RWPE2 (cell line): ENCODE measurements around the gene CISD2.

Source experiments
- ATAC-seq: fragments of 200-7000 bp; cut with Tn5 transposase; 3 replicates; pipeline ENCODE4 v1.9.1; 2021; ENCODE audit warnings: low read depth
- DNase-seq: peaks from one replicate; pipeline ENCODE4 v3.0.0-alpha.2; 2020; ENCODE audit warnings: low spot score
- H3K27ac ChIP-seq: fragments of 450-650 bp; 2 replicates; pipeline ENCODE4 v1.5.1; 2017; ENCODE audit warnings: mild to moderate bottlenecking; ENCODE audit not compliant: poor library complexity, severe bottlenecking
- H3K27me3 ChIP-seq: fragments of 250-450 bp; sonication (Bioruptor Pico); 2 replicates; pipeline ENCODE4 v1.5.1; 2021; ENCODE audit warnings: mild to moderate bottlenecking, moderate library complexity; ENCODE audit not compliant: insufficient read depth, poor library complexity, severe bottlenecking
- H3K36me3 ChIP-seq: fragments of 250-450 bp; sonication (Bioruptor Pico); 2 replicates; pipeline ENCODE4 v1.5.1; 2020; ENCODE audit warnings: low read depth, mild to moderate bottlenecking, moderate library complexity
- H3K4me1 ChIP-seq: fragments of 250-450 bp; sonication (Bioruptor Pico); 2 replicates; pipeline ENCODE4 v1.5.1; 2021; ENCODE audit warnings: mild to moderate bottlenecking, moderate library complexity; ENCODE audit not compliant: insufficient read depth, poor library complexity, severe bottlenecking
- H3K4me3 ChIP-seq: fragments of 250-450 bp; sonication (Bioruptor Pico); 2 replicates; pipeline ENCODE4 v1.5.1; 2021; ENCODE audit warnings: mild to moderate bottlenecking, moderate library complexity; ENCODE audit not compliant: severe bottlenecking
- H3K9me3 ChIP-seq: fragments of 250-450 bp; sonication (Bioruptor Pico); 2 replicates; pipeline ENCODE4 v1.5.1; 2021; ENCODE audit warnings: mild to moderate bottlenecking, moderate library complexity; ENCODE audit not compliant: severe bottlenecking
- CTCF ChIP-seq: fragments of 450-650 bp; IDR thresholded peaks from one replicate; pipeline ENCODE4 v1.5.1; 2017; ENCODE audit warnings: mild to moderate bottlenecking, moderate library complexity; ENCODE audit not compliant: poor library complexity, severe bottlenecking

The CISD2 gene

GRCh38 chr4:102824398-102824797, 44.4 kb upstream of the CISD2 start:
- ATAC-seq: no peak
- no peaks in the 10 kb centered on the region for H3K9me3 ChIP-seq
- TF ChIP-seq CTCF: no peak

GRCh38 chr4:102825261-102826091, 43.3 kb upstream of the CISD2 start:
- ATAC-seq (0 out of 3 replicates have a peak, but pooled peaks have one; percentile 0), DNase-seq (no peak)
- TF ChIP-seq CTCF: no peak
- H3K27ac ChIP-seq: peak overlapping the region; percentile 91
- H3K9me3 ChIP-seq: no peaks in the 10 kb centered on the region
- H3K27me3 ChIP-seq: no peaks in the 10 kb centered on the region
- H3K36me3 ChIP-seq: peaks cover 59% of the 10 kb centered on the region
- H3K4me3 ChIP-seq: peak overlapping the region; percentile 93
- peaks cover 49% of the 10 kb centered on the region for H3K4me1 ChIP-seq

More at GRCh38 chr4:102824398-102824797, 44.4 kb upstream of the CISD2 start:
- no peak for DNase-seq
- H3K36me3 ChIP-seq: peaks cover 70% of the 10 kb centered on the region
- H3K27ac ChIP-seq: peak overlapping the region; percentile 91
- peaks cover 59% of the 10 kb centered on the region for H3K4me1 ChIP-seq
- peak overlapping the region; percentile 93 for H3K4me3 ChIP-seq
- H3K27me3 ChIP-seq: no peaks in the 10 kb centered on the region

GRCh38 chr4:102826105-102826889, 42.5 kb upstream of the CISD2 start:
- Histone ChIP-seq H3K27ac (peak overlapping the region; percentile 91), H3K9me3 (no peaks in the 10 kb centered on the region), H3K4me1 (peaks cover 40% of the 10 kb centered on the region), H3K36me3 (peaks cover 51% of the 10 kb centered on the region), H3K27me3 (no peaks in the 10 kb centered on the region), H3K4me3 (peak overlapping the region; percentile 93)
- DNase-seq (peak; percentile 56), ATAC-seq (no peak)
- no peak for TF ChIP-seq CTCF

GRCh38 chr4:102826890-102827673, 41.7 kb upstream of the CISD2 start, which contains the start of gene UBE2D3:
UBE2D3 (minus strand) TSS chr4:102827551; CDS start chr4:102826508, 1,043 bp downstream.
- TF ChIP-seq CTCF: peak; percentile 11
- ATAC-seq (peak; percentile 47), DNase-seq (peak; percentile 93)
- peaks cover 43% of the 10 kb centered on the region for H3K36me3 ChIP-seq
- peaks cover 32% of the 10 kb centered on the region for H3K4me1 ChIP-seq
- peak within 1 kb of the TSS; percentile 91 for H3K27ac ChIP-seq
- no peaks in the 10 kb centered on the region for H3K9me3 ChIP-seq
- H3K4me3 ChIP-seq: peak within 1 kb of the TSS; percentile 93
- H3K27me3 ChIP-seq: no peaks in the 10 kb centered on the region
